ENCODE data around the gene SYP. TPM values are rescaled to one million over a fixed set of nuclear protein-coding genes. Genes with fewer than 3 reads are reported as not detected.

The SYP gene
- total RNA-seq, 3 donors from 2014 or later (not counting 1 experiment from before 2014, with no cell fraction given), result 0.36 to 1.0 (median 0.80) TPM

GRCh38 chrX:49192722-49193328, 7.2 kb downstream of the SYP start:
- H3K27ac ChIP-seq (ENCODE audit: low read length), result no peak overlapping the region
- H3K4me3 Mint-ChIP-seq, result peak overlapping the region; percentile 25
- 74% methylated on average over 10 of the region's 10 CpGs for WGBS (ENCODE audit: insufficient coverage)
- H3K4me3 ChIP-seq (ENCODE audit: low read length), result no peak overlapping the region
- intact Hi-C loops (cut with micrococcal nuclease), result no loop called here
- DNase-seq (peak in 1 of 2 donors; percentile 57), ATAC-seq (no peak)
- H3K4me1 ChIP-seq (ENCODE audit: control insufficient read depth, insufficient read depth, low read length), result peaks cover 12% of the 10 kb centered on the region
- H3K36me3 ChIP-seq (ENCODE audit: control insufficient read depth, insufficient read depth, low read length), result no peaks in the 10 kb centered on the region
- no peak overlapping the region for H3K27ac Mint-ChIP-seq
- no peaks in the 10 kb centered on the region for H3K36me3 Mint-ChIP-seq
- H3K9me3 ChIP-seq (ENCODE audit: control insufficient read depth, insufficient read depth, low read length), result no peaks in the 10 kb centered on the region
- no peaks in the 10 kb centered on the region for H3K27me3 Mint-ChIP-seq (ENCODE audit: low read depth in 2 of 2)
- no peaks in the 10 kb centered on the region for H3K9me3 Mint-ChIP-seq
- peak; percentile 45 for TF ChIP-seq CTCF (IDR thresholded peaks at IDR 0.05)
- H3K4me1 Mint-ChIP-seq, result peaks cover 0 to 12% of the 10 kb centered on the region in 2 donors
- no peaks in the 10 kb centered on the region for H3K27me3 ChIP-seq (ENCODE audit: control insufficient read depth, insufficient read depth, low read length)

DNA sequence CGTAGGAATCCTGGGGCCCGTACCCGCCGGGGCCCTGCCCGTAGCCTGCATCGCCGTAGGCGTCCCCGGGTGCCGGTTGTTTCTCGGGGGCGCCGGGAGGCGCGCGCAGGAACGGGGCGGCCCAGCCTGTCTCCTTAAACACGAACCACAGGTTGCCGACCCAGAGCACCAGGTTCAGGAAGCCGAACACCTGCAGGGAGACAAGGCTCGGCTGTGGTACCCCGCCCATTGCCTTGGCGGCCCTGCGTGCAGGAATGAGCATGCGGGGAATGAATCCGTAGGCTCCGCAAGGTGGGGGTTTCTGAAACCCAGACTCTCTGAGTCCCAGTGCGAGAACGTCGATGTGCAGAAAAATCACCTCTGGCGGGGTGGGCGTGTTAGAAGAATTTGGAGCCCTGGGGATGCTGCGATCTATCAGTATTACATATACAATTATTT, 8.4 kb downstream of the SYP start:
- Mint-ChIP-seq H3K4me1 (peaks cover 0 to 17% of the 10 kb centered on the region in 2 donors), H3K27ac (peak overlapping the region; percentile 79 to 88), H3K9me3 (no peaks in the 10 kb centered on the region), H3K27me3 (ENCODE audit: low read depth in 2 of 2) (no peaks in the 10 kb centered on the region), H3K4me3 (peak overlapping the region; percentile 87), H3K36me3 (no peaks in the 10 kb centered on the region)
- H3K4me1 ChIP-seq (ENCODE audit: control insufficient read depth, insufficient read depth, low read length), result peaks cover 13% of the 10 kb centered on the region
- no peaks in the 10 kb centered on the region for H3K9me3 ChIP-seq (ENCODE audit: control insufficient read depth, insufficient read depth, low read length)
- ATAC-seq, result no peak
- H3K36me3 ChIP-seq (ENCODE audit: control insufficient read depth, insufficient read depth, low read length), result no peaks in the 10 kb centered on the region
- H3K4me3 ChIP-seq (ENCODE audit: low read length), result peak overlapping the region; percentile 52
- peak overlapping the region; percentile 64 for H3K27ac ChIP-seq (ENCODE audit: low read length)
- WGBS (ENCODE audit: insufficient coverage), result under 1% methylated on average over 31 of the region's 34 CpGs
- H3K27me3 ChIP-seq (ENCODE audit: control insufficient read depth, insufficient read depth, low read length), result no peaks in the 10 kb centered on the region
- peak in 1 of 2 donors; percentile 55 for DNase-seq
- no peak for TF ChIP-seq CTCF (IDR thresholded peaks at IDR 0.05)
- intact Hi-C loops (cut with micrococcal nuclease), result loop anchor here (1.0 kb wide), 2 partner anchors 9 to 68 kb away; partner anchors contain the start of genes GPKOW and SYP

GRCh38 chrX:49190821-49191573, 9.0 kb downstream of the SYP start:
- peak; percentile 69 to 96 for DNase-seq
- peak overlapping the region; percentile 87 for H3K4me3 Mint-ChIP-seq
- no peaks in the 10 kb centered on the region for H3K36me3 ChIP-seq (ENCODE audit: control insufficient read depth, insufficient read depth, low read length)
- H3K27ac Mint-ChIP-seq, result peak overlapping the region; percentile 79 to 88
- peak; percentile 85 to 96 (median 87) for ATAC-seq
- H3K9me3 Mint-ChIP-seq, result no peaks in the 10 kb centered on the region
- H3K27me3 Mint-ChIP-seq (ENCODE audit: low read depth in 2 of 2), result no peaks in the 10 kb centered on the region
- intact Hi-C loops (cut with micrococcal nuclease), result loop anchor here (1.0 kb wide), 2 partner anchors 9 to 68 kb away; partner anchors contain the start of genes GPKOW and SYP
- H3K27ac ChIP-seq (ENCODE audit: low read length), result peak overlapping the region; percentile 76
- peaks cover 16% of the 10 kb centered on the region for H3K4me1 ChIP-seq (ENCODE audit: control insufficient read depth, insufficient read depth, low read length)
- TF ChIP-seq CTCF (IDR thresholded peaks at IDR 0.05), result no peak
- H3K27me3 ChIP-seq (ENCODE audit: control insufficient read depth, insufficient read depth, low read length), result no peaks in the 10 kb centered on the region
- H3K36me3 Mint-ChIP-seq, result no peaks in the 10 kb centered on the region
- 0% methylated on average over 24 of the region's 32 CpGs for WGBS (ENCODE audit: insufficient coverage)
- no peaks in the 10 kb centered on the region for H3K9me3 ChIP-seq (ENCODE audit: control insufficient read depth, insufficient read depth, low read length)
- H3K4me3 ChIP-seq (ENCODE audit: low read length), result peak overlapping the region; percentile 52
- H3K4me1 Mint-ChIP-seq, result peaks cover 0 to 21% of the 10 kb centered on the region in 2 donors
